GM23338 (cell line): ENCODE data around the gene SEMA4C.
A peak's percentile ranks its signal among the peaks of the same experiment; 100 is the strongest.

Experiments
- CTCF ChIP-seq, 2 experiments: fragments of 200-600 bp in 1 of 2; sonication (generic) in 1 of 2; conservative IDR thresholded peaks; 2 replicates each; pipeline versions ENCODE4 v1.5.1 to v1.6.1; 2016 to 2017; ENCODE audit warnings: antibody characterized with exemption in 2 of 2, low read depth in 2 of 2, mild to moderate bottlenecking in 2 of 2, moderate library complexity in 1 of 2
- EZH2 ChIP-seq: fragments of 200-600 bp; sonication (generic); IDR thresholded peaks from one replicate; pipeline ENCODE4 v1.8.0; 2017; ENCODE audit warnings: antibody characterized with exemption, mild to moderate bottlenecking, low read depth; ENCODE audit not compliant: unreplicated experiment
- POLR2AphosphoS5 ChIP-seq: IDR thresholded peaks from 2 replicates; pipeline ENCODE4 v1.6.1; 2016; ENCODE audit warnings: antibody characterized with exemption, low read depth
- ZNF114 ChIP-seq: fragments of 250-450 bp; sonication (Bioruptor Pico); IDR thresholded peaks from 2 replicates; pipeline ENCODE4 v1.5.0; 2020; ENCODE audit warnings: mild to moderate bottlenecking, moderate library complexity

DNA sequence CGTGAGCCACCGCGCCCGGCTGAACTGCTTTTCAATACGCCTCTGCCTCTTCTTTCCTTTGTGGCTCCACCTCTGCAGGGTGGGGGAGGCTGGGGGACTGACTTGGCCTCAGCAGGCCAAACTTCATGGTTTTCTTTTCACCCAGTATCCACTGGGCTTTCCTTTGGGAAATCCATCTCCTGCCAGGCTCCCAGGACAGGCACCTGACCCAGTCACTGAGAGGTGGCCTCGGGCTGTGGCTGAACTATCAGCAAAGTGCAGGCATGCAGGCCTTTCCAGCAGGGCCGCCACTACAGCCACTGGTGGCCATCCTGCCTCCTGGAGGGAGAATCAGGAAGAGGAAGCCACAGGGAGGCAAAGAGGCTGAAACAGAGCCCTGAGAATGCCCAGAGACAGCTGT lies 33.4 kb upstream of the SEMA4C start:
- TF ChIP-seq CTCF (conservative IDR thresholded peaks at IDR 0.05; ENCODE audit: low read depth in 2 of 2) = peak in 1 of 2 experiments; percentile 20; a peak in 2 of 4 replicates
- TF ChIP-seq POLR2AphosphoS5 = no peak
- TF ChIP-seq EZH2 = no peak
- no peak for TF ChIP-seq ZNF114 (CRISPR knock-in tag)
